KBM-7 (cell line): ENCODE results near the gene ZMYND15.

Experiments used
- DNase-seq: peaks from one replicate; pipeline ENCODE4 v3.0.0-alpha.2; 2015
- in situ Hi-C: fragments of 300-500 bp; cut with MboI; formaldehyde crosslinking; loops from 2 replicates; pipeline ENCODE4 v1.14.3; 2020; ENCODE audit warnings: low sequenced_read_pairs, low pct_unique_long_range_greater_than_20kb, mixed read lengths

ZMYND15 gene

DNA sequence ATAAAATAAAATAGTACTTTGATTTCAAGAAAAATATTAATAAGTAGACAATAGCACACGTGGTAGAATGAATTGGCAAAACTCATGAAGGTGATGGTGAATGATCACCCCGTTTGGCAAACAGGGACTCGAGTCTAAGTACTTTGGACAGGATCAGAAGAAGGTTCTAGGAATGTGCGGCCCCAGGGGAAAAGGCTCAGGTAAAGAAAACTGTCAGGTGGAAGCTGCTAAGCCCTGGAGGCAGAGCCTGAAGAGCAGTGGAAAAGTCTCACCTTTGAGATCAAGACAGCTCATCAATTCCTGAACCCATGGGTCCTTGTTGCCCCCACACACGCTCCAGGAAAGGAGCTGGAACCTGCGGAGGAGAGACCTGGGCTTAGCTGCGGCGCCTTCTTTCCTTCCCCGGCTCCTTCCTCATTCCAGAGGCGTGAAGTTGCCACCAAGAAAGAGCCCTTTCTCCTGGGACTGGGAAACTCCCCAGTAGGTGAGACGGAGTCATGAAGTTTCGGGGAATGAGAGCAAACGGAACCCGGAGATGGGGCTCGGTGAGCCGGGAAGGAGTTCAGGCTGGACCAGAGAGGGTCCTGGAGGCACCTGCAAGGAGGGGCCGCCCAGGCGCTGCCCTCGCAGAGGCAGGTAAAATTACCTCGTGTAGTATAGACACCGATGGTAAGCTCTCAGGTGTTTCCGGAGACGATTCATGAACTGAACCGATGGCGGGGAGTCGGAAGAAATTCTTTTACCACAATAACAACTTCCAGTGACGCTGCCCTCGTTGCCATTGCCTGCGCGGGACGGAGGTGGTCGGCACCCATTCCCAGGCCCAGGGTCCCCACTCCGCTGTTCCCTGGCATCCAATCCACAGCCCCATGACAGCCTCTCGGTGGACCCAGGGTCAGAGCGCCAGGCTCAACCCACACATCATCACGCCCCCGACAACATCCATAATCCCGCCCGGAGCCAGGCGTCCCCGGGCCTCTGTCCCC, 1.2 kb upstream of the ZMYND15 start:
- in situ Hi-C loops: no loop called here
- no peak for DNase-seq

GRCh38 chr17:4740025-4740351, 355 bp downstream of the ZMYND15 start:
- no peak for DNase-seq
- in situ Hi-C loops: no loop called here

DNA sequence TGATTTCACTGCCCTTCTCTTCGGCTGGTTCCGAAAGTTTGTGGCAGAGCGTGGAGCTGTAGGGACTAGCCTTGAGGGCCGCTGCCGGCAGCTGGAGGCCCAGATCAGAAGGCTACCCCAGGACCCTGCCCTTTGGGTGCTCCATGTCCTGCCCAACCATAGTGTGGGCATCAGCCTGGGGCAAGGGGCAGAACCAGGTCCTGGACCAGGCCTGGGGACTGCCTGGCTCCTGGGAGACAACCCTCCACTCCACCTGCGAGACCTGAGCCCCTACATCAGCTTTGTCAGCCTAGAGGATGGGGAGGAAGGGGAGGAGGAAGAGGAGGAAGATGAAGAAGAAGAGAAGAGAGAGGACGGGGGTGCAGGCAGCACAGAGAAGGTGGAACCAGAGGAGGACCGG, 951 bp downstream of the ZMYND15 start:
- in situ Hi-C loops: no loop called here
- no peak for DNase-seq

DNA sequence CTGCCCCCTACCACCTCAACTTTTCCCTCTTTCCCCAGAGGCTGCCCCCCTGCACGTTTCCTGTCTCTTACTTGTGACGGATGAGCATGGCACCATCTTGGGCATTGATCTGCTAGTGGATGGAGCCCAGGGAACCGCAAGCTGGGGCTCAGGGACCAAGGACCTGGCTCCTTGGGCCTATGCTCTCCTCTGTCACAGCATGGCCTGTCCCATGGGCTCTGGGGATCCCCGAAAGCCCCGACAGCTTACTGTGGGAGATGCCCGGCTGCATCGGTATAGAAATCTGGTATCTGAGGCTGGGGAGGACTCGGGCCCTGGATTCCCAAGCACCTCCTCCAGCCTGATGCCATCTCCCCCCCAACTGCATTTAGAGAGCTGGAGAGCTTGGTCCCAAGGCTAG, 1.9 kb downstream of the ZMYND15 start:
- in situ Hi-C loops: no loop called here
- no peak for DNase-seq

DNA sequence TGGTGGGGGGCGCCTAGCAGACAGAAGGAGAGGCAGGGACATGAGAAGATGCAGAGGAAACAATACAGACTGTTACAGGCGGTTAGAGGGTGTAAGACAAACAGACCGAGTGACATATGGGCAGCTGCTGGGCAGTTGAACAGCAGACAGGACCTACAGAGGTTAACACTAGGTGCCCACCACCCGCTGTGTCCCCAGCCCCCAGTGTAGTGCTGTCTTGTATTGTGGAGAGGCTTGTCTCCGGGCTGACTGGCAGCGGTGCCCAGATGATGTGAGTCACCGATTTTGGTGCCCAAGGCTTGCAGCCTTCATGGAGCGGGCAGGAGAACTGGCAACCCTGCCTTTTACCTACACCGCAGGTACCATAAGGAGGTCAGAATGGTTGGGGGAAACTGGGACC, 2.5 kb downstream of the ZMYND15 start:
- DNase-seq: no peak
- in situ Hi-C loops: no loop called here

GRCh38 chr17:4742629-4743028, 3.0 kb downstream of the ZMYND15 start:
- no peak for DNase-seq
- in situ Hi-C loops: no loop called here

- DNase-seq: no peak
- in situ Hi-C loops: no loop called here
Observed at GRCh38 chr17:4743216-4743615, 3.6 kb downstream of the ZMYND15 start.

- in situ Hi-C loops: no loop called here
- DNase-seq: no peak
Observed at GRCh38 chr17:4743898-4744297, 4.3 kb downstream of the ZMYND15 start.

DNA sequence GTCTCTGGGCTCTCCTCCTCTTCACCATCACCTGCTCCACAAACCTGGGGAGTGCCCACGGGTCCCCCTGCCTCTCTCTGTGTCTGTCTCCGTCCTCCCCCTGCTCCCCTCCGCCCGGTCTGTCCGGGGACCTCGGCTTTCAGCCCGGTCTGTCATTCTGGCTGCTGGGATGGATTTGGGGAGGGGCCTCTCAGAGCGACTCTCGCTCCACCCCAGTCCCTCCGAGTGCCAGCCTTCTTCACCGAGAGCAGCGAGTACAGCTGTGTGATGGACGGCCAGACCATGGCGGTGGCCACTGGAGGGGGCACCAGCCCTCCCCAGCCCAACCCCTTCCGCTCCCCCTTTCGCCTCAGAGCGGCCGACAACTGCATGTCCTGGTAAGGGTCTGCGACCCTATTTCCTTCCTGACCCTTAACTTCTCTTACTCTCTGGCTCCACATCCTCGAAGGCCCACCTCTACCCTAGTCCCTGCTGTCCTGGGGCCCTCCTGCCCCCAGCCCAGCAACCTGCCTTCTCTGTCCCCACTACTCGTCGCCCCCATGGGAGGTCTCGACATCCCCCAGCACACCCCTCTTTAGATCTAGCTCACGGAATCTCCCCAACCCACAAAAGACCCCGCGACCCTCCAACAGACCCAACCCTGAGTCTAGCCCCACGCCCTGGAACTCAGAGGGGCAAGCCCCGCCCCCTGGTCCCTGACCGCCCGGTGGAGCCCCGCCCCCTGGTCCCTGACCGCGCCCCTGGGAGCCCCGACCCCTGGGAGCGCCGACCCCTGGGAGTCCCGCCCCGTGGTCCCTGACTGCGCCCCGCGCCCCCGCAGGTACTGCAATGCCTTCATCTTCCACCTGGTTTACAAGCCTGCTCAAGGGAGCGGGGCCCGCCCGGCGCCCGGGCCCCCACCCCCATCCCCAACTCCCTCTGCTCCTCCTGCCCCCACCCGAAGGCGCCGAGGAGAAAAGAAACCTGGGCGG, 5.7 kb downstream of the ZMYND15 start:
- no peak for DNase-seq
- in situ Hi-C loops: no loop called here

DNA sequence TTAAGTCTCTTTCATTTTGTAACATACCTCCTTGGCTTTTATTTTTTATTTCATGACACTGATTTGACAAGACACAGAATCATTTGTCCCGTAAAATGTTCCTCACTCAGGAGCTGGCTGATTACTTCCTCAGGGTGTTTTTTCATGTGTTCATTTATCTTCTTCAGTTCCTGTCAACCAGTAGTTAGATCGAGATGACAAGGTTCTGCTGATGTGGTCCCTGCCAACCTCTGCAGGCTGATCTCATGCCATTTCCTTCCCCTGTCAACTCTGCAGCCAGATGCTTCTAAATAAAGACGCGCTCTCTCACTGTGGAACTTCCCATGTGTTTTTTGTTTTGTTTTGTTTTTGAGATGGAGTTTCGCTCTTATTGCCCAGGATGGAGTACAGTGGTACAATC, 8.2 kb downstream of the ZMYND15 start:
- peak; percentile 76 for DNase-seq
- in situ Hi-C loops: no loop called here

GRCh38 chr17:4748686-4749085, 9.1 kb downstream of the ZMYND15 start:
- in situ Hi-C loops: no loop called here
- no peak for DNase-seq

- DNase-seq: no peak
- in situ Hi-C loops: no loop called here
Observed at GRCh38 chr17:4750606-4751005, 11.0 kb downstream of the ZMYND15 start.

- no peak for DNase-seq
- in situ Hi-C loops: no loop called here
Observed at GRCh38 chr17:4751932-4752331, 12.3 kb downstream of the ZMYND15 start.

DNA sequence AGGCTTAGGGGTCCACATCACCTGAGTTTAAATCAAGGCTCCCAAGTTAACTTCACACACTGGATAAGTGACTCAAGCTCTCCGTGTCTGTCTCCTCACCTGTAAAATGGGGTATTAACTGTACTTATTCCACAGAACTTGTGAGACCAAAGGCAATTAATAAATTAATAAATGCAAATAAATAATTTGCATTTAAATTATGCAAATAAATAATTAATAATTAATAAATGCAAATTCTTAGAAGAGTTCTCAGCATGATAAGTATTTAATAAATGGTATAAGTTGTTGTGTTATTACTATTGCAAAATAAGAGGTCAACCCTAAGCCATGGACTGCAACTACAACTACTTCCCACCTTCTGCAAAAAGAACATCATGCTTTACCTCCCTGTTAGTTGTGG, 13.8 kb downstream of the ZMYND15 start:
- no peak for DNase-seq
- in situ Hi-C loops: no loop called here

GRCh38 chr17:4759776-4760236, 20.2 kb downstream of the ZMYND15 start:
- in situ Hi-C loops: no loop called here
- DNase-seq: no peak

GRCh38 chr17:4764595-4764994, 25.0 kb downstream of the ZMYND15 start:
- in situ Hi-C loops: no loop called here
- DNase-seq: peak; percentile 65

DNA sequence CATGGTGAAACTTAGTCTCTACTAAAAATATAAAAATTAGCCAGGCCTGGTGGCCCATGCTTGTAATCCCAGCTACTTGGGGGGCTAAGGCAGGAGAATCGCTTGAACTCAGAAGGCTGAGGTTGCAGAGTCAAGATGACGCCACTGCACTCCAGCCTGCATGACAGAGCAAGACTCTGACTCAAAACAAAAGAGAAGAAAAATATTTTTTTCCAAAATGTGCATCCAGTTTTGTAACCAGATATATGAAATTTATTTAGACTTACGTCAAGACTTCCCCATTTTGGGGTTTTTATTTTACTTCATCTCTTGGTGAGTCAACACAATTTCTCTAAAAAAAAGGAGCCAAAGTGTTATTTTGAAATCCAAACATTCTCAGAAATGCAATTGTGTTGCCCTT, 26.6 kb downstream of the ZMYND15 start:
- DNase-seq: no peak
- in situ Hi-C loops: no loop called here

DNA sequence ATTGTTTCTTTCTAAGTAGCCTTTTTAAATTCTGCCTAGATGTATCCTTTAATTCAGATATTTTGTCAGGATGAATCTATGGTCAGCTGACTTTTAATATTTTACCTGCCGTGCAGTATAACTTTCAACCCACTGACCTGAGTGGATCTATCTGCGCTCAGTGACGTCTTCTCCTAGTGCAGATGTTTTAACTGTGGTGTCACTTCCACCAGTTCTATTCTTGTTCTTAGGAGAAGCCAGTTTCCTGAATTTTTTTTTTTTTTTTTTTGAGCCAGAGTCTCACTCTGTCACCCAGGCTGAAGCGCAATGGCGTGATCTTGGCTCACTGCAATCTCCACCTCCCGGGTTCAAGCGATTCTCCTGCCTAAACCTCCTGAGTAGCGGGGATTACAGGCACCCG, 27.1 kb downstream of the ZMYND15 start:
- in situ Hi-C loops: no loop called here

GRCh38 chr17:4768298-4768697, 28.7 kb downstream of the ZMYND15 start:
- peak; percentile 13 for DNase-seq
- in situ Hi-C loops: no loop called here

More for the DNA sequence above, 27.1 kb downstream of the ZMYND15 start:
- no peak for DNase-seq

DNA sequence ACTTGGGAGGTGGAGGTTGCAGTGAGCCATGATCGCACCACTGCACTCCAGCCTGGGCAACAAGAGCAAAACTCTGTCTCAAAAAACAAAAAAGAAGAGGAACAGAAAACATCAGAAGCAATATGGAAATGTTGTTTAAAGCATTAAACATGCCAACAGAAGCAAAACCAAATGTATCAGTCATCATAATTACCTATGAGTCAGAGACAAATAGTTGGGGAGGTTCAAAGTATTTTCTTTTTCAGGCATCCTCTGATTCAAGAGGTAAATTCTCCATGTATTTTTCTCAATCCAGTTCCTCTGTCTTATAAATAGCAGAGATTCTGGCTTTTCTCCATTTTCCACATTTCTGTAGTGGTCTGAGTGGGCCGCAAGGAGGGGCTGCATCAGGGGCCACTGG, 30.0 kb downstream of the ZMYND15 start:
- in situ Hi-C loops: no loop called here

More for the DNA sequence above, 30.0 kb downstream of the ZMYND15 start:
- DNase-seq: no peak
